PFSK-1 (cell line): ENCODE results near the gene TMEM115.
A peak's percentile ranks its signal among the peaks of the same experiment; 100 is the strongest.

Experiments
- FOXP2 ChIP-seq: optimal IDR thresholded peaks from 2 replicates; pipeline ENCODE3; 2011; ENCODE audit warnings: borderline replicate concordance, control low read depth, inconsistent platforms; ENCODE audit not compliant: insufficient read depth; ENCODE audit errors: extremely low read length, extremely low read depth
- POLR2AphosphoS5 ChIP-seq: IDR thresholded peaks from 2 replicates; pipeline ENCODE4 v1.6.1; 2012; ENCODE audit warnings: low read depth, mild to moderate bottlenecking, control low read depth, low read length, moderate library complexity
- REST ChIP-seq, 2 experiments: IDR thresholded peaks; 2 replicates each; pipeline versions ENCODE4 v1.6.1 to v1.8.0; 2011 to 2012; ENCODE audit warnings: low read depth in 2 of 2, low read length in 2 of 2, control low read depth in 1 of 2, inconsistent platforms in 1 of 2, mild to moderate bottlenecking in 1 of 2, moderate library complexity in 1 of 2; ENCODE audit not compliant: insufficient read depth in 1 of 2
- SIN3A ChIP-seq: IDR thresholded peaks from 2 replicates; pipeline ENCODE4 v1.6.1; 2012; ENCODE audit warnings: mild to moderate bottlenecking, low read length, moderate library complexity, borderline replicate concordance; ENCODE audit not compliant: insufficient read depth
- TAF1 ChIP-seq: IDR thresholded peaks from 2 replicates; pipeline ENCODE4 v1.6.1; 2012; ENCODE audit warnings: low read length, control low read depth, borderline replicate concordance; ENCODE audit not compliant: insufficient read depth

Gene TMEM115

DNA sequence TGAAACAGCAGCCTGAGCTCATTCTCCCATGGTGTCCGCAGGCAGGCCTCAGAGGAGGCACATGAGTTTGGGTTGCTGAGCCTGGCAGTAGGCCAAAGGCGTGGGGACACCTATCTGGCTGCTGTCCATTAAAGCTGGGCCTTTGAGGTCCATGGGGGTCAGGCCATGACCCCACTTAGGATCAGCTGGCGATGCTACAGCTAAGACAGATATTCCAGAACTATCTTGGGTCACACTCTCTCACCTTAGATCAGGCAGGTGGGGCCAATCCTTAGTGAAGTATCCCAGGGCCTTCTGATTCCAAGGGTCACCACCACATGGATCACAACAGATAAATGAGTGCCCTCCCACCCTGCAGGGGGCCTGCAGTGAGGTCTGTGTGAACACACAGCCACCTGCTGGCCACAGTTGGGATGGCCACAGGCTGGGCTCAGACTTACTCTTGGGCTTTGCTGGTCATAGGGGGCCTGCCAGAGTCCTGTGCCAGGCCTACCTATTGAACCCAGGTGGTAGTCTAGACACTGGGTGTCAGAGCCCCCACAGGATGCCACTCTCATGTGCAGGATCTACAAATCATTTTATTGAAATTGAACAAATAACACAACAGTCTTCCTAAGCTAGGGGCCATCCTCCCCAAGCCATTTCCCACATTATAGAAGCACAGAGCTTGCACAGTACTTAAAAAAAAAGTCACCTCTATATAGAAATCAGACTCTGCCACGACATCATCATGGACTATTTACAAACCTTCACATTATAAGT is 34.8 kb downstream of the TMEM115 start:
- TF ChIP-seq TAF1, result no peak
- no peak for TF ChIP-seq POLR2AphosphoS5
- TF ChIP-seq SIN3A, result no peak
- TF ChIP-seq REST (IDR thresholded peaks at IDR 0.05; ENCODE audit: insufficient read depth in 1 of 2, low read depth in 2 of 2, low read length in 2 of 2), result no peak
- no peak for TF ChIP-seq FOXP2

DNA sequence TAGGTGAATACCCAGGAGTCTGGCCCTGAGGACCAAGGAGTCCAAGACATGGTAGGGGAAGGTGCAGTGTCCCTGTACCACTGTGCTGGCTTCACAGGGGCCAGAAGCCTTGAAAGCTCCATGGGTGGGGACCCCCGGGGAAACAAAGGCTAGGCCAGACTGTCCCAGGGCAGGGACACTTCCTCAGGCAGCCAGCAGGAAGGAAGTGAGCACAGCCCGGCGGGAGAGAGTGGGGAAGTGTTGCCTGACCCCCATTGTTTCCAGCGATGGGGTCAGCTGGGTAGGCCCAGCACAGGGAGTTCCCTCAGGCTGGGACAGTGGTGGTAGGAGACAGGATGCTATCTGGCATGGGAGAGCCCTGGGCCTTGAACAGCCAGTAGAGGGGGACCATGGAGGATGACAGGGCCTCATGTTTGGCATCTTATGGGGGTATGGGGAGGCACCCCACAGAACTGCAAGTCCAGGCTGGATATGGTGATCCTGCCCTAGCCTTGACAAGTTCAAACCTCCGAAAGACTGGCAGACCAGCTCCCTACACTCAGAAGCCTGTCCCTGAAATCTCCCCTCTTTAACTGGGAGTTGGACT is 35.6 kb downstream of the TMEM115 start:
- no peak for TF ChIP-seq TAF1
- TF ChIP-seq FOXP2, result no peak
- TF ChIP-seq POLR2AphosphoS5, result no peak
- TF ChIP-seq REST (IDR thresholded peaks at IDR 0.05; ENCODE audit: insufficient read depth in 1 of 2, low read depth in 2 of 2, low read length in 2 of 2), result no peak
- TF ChIP-seq SIN3A, result no peak

- TF ChIP-seq POLR2AphosphoS5, result no peak
- no peak for TF ChIP-seq REST (IDR thresholded peaks at IDR 0.05; ENCODE audit: insufficient read depth in 1 of 2, low read depth in 2 of 2, low read length in 2 of 2)
- TF ChIP-seq FOXP2, result no peak
- TF ChIP-seq SIN3A, result no peak
- TF ChIP-seq TAF1, result no peak
Measured at GRCh38 chr3:50323092-50323600, 36.2 kb downstream of the TMEM115 start.

- TF ChIP-seq TAF1 (0 out of 2 replicates have a peak, but pooled peaks have one; percentile 32), POLR2AphosphoS5 (no peak; the same call in 1 of the 2 replicates)
Measured at GRCh38 chr3:50322386-50323091, 36.8 kb downstream of the TMEM115 start, which contains the start of gene HYAL2. Gene HYAL2 (minus strand): TSS chr3:50322745. CDS start chr3:50320489, 2,256 bp downstream.

DNA sequence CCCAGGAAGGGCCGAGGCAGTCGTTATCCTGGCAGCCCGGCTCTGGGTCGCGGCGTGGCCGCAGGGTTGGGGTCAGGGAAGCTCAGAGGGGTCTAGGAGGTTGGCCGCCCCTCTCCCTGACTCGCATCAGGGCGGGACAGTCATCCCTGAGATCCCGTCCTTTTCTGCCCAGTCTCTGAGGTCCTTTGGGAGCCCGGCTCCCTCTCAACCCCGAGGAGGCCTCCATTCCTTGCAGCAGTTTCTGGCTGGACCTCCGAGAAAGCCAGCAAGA is 37.3 kb downstream of the TMEM115 start:
- TF ChIP-seq SIN3A (no peak), FOXP2 (no peak), TAF1 (no peak), POLR2AphosphoS5 (no peak), REST (IDR thresholded peaks at IDR 0.05; ENCODE audit: insufficient read depth in 1 of 2, low read depth in 2 of 2, low read length in 2 of 2) (no peak)
